ACC112 (cell line): Measurements from ENCODE around the gene PPID.
"Not testable (repeated sequence)": the region's sequence is repeated elsewhere in the genome, so short reads cannot be mapped to it uniquely, and the experiment has no call there.

ENCODE experiments used
- H2AFZ ChIP-seq: fragments of 200-600 bp; sonication (generic); one replicate; pipeline ENCODE4 v1.6.0; 2017; ENCODE audit warnings: antibody characterized with exemption, low read length; ENCODE audit not compliant: unreplicated experiment
- H3K27ac ChIP-seq: fragments of 200-600 bp; sonication (generic); 2 replicates; pipeline ENCODE4 v1.5.1; 2014; ENCODE audit warnings: low read depth, mild to moderate bottlenecking, antibody characterized with exemption, low read length, moderate library complexity
- H3K27me3 ChIP-seq: fragments of 200-600 bp; sonication (generic); 2 replicates; pipeline ENCODE4 v1.6.1; 2014; ENCODE audit warnings: mild to moderate bottlenecking, antibody characterized with exemption, low read length, moderate library complexity, mixed read lengths; ENCODE audit not compliant: insufficient read depth
- H3K36me3 ChIP-seq: fragments of 200-600 bp; sonication (generic); 2 replicates; pipeline ENCODE4 v1.6.1; 2016; ENCODE audit warnings: mild to moderate bottlenecking, antibody characterized with exemption, low read length, moderate library complexity, mixed read lengths; ENCODE audit not compliant: insufficient read depth
- H3K4me1 ChIP-seq: fragments of 200-600 bp; sonication (generic); one replicate; pipeline ENCODE4 v1.6.1; 2016; ENCODE audit warnings: low read length, mixed read lengths; ENCODE audit not compliant: insufficient read depth, unreplicated experiment, control insufficient read depth
- H3K4me3 ChIP-seq: fragments of 200-600 bp; sonication (generic); 2 replicates; pipeline ENCODE4 v1.5.1; 2014; ENCODE audit warnings: mild to moderate bottlenecking, low read depth, low read length
- H3K79me2 ChIP-seq: fragments of 200-600 bp; sonication (generic); one replicate; pipeline ENCODE4 v1.6.0; 2016; ENCODE audit warnings: low read length; ENCODE audit not compliant: control insufficient read depth, unreplicated experiment, insufficient read depth

PPID gene

GRCh38 chr4:158667651-158668198 is 55.5 kb downstream of the PPID start:
- Histone ChIP-seq H3K79me2 (peaks cover 38% of the 10 kb centered on the region), H3K4me1 (peaks cover 5% of the 10 kb centered on the region), H3K27me3 (no peaks in the 10 kb centered on the region), H3K4me3 (no peak overlapping the region), H3K36me3 (no peaks in the 10 kb centered on the region), H2AFZ (no peak overlapping the region), H3K27ac (no peak overlapping the region)

GRCh38 chr4:158666892-158667291 is 56.3 kb downstream of the PPID start:
- no peaks in the 10 kb centered on the region for H3K27me3 ChIP-seq
- H3K79me2 ChIP-seq, result peaks cover 35% of the 10 kb centered on the region
- no peak overlapping the region for H3K27ac ChIP-seq
- no peak overlapping the region for H3K4me3 ChIP-seq
- no peak overlapping the region for H2AFZ ChIP-seq
- no peaks in the 10 kb centered on the region for H3K36me3 ChIP-seq
- peaks cover 5% of the 10 kb centered on the region for H3K4me1 ChIP-seq

DNA sequence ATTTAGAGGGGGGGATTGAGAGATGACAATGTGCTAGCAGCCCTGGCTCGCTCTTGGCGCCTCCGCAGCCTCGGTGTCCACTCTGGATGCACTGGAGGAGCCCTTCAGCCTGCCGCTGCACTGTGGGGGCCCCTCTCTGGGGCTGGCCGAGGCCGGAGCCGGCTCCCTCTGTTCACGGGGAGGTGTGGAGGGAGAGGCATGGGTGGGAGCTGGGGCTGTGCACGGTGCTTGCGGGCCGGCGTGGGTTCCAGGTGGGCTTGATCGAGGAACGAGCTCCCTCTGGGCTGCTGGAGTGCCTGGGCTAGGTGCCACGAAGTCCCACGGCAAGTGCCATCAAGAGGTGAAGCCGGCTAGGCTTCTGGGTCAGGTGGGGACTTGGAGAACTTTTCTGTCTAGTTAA is 58.4 kb downstream of the PPID start:
- H2AFZ ChIP-seq, result no peak overlapping the region
- no peaks in the 10 kb centered on the region for H3K36me3 ChIP-seq
- H3K27me3 ChIP-seq, result no peaks in the 10 kb centered on the region
- no peak overlapping the region for H3K27ac ChIP-seq
- peaks cover 24% of the 10 kb centered on the region for H3K79me2 ChIP-seq
- H3K4me1 ChIP-seq, result no peaks in the 10 kb centered on the region
- no peak overlapping the region for H3K4me3 ChIP-seq

GRCh38 chr4:158663707-158664625 is 59.2 kb downstream of the PPID start:
- not testable (repeated sequence) for H3K4me1 ChIP-seq, H3K4me3 ChIP-seq, H3K27ac ChIP-seq, H3K27me3 ChIP-seq, H3K36me3 ChIP-seq, H2AFZ ChIP-seq
- H3K79me2 ChIP-seq, result peaks cover 16% of the 10 kb centered on the region

GRCh38 chr4:158663255-158663654 is 59.9 kb downstream of the PPID start:
- not testable (repeated sequence) for H3K27me3 ChIP-seq, H3K4me1 ChIP-seq, H3K79me2 ChIP-seq, H3K27ac ChIP-seq, H3K4me3 ChIP-seq, H3K36me3 ChIP-seq, H2AFZ ChIP-seq
